ENCODE measurements around the gene RBL2. TPM values are rescaled to one million over a fixed set of nuclear protein-coding genes. Genes with fewer than 3 reads are reported as not detected.
A peak's percentile ranks its signal among the peaks of the same experiment; 100 is the strongest.

RBL2 gene
- total and polyA plus RNA-seq, 2 of the 13 experiments (the other 11 are each of a cell fraction or from before 2014, with no cell fraction given) = 41.2 to 60.9 TPM

- peak; percentile 83; the same call in 1 of the 2 replicates for TF ChIP-seq UBTF (CRISPR knock-in tag; IDR thresholded peaks at IDR 0.05)
- peak; percentile 65 for TF ChIP-seq ZNF501 (CRISPR knock-in tag; IDR thresholded peaks at IDR 0.05)
- peak; percentile 13; the same call in 1 of the 2 replicates for TF ChIP-seq WIZ (CRISPR knock-in tag; IDR thresholded peaks at IDR 0.05)
- no peak for TF ChIP-seq ZSCAN5A (CRISPR knock-in tag; IDR thresholded peaks at IDR 0.05; ENCODE audit: borderline replicate concordance)
- no peak for TF ChIP-seq ARID2 (CRISPR knock-in tag; IDR thresholded peaks at IDR 0.05; ENCODE audit: borderline replicate concordance)
- peak; percentile 47; the same call in 1 of the 2 replicates for TF ChIP-seq ZBTB25 (CRISPR knock-in tag; IDR thresholded peaks at IDR 0.05)
- no peak for TF ChIP-seq ZNF572 (CRISPR knock-in tag; IDR thresholded peaks at IDR 0.05)
Observed at GRCh38 chr16:53509906-53510703, 75.8 kb downstream of the RBL2 start (continued).

Data from HepG2 (cell line).